Right hindlimb (tissue), 1 donor: Measurements from ENCODE around the gene MEMO1.
"Not testable (repeated sequence)": the region's sequence is repeated elsewhere in the genome, so short reads cannot be mapped to it uniquely, and the experiment has no call there.

Experiments used
- DNase-seq: peaks from one replicate; pipeline ENCODE4 v3.0.0-alpha.2; 2018

The MEMO1 gene

GRCh38 chr2:32010670-32011484 is at the start of gene MEMO1:
Gene MEMO1 (minus strand): TSS chr2:32011008. CDS start chr2:32010247, 761 bp downstream.
- DNase-seq: peak; percentile 96

- no peak for DNase-seq
Observed at GRCh38 chr2:32060266-32060665, 49.5 kb upstream of the MEMO1 start.

GRCh38 chr2:32058130-32058529 is 47.3 kb upstream of the MEMO1 start:
- DNase-seq: no peak

GRCh38 chr2:32054583-32054982 is 43.8 kb upstream of the MEMO1 start:
- not testable (repeated sequence) for DNase-seq

- no peak for DNase-seq
Observed at GRCh38 chr2:32051836-32052439, 41.1 kb upstream of the MEMO1 start.

GRCh38 chr2:32043561-32043960 is 32.8 kb upstream of the MEMO1 start:
- no peak for DNase-seq

- DNase-seq: peak; percentile 95
Observed at GRCh38 chr2:32039447-32040219, 28.8 kb upstream of the MEMO1 start, which contains the start of gene DPY30. Gene DPY30 (minus strand): TSS chr2:32039805. CDS start chr2:32039456, 349 bp downstream.

GRCh38 chr2:32034198-32034887 is 23.5 kb upstream of the MEMO1 start:
- not testable (repeated sequence) for DNase-seq

- not testable (repeated sequence) for DNase-seq
Observed at GRCh38 chr2:32018789-32019482, 8.1 kb upstream of the MEMO1 start.

- no peak for DNase-seq
Observed at GRCh38 chr2:32012872-32013271, 2.1 kb upstream of the MEMO1 start.

GRCh38 chr2:32011485-32011960 is 715 bp upstream of the MEMO1 start:
- no peak for DNase-seq

- not testable (repeated sequence) for DNase-seq
Observed at GRCh38 chr2:32010280-32010669, 533 bp downstream of the MEMO1 start.

- DNase-seq: peak; percentile 51
Observed at GRCh38 chr2:32009516-32010256, 1.1 kb downstream of the MEMO1 start.

GRCh38 chr2:32008805-32009515 is 1.8 kb downstream of the MEMO1 start:
- DNase-seq: peak; percentile 44

GRCh38 chr2:32007121-32007391 is 3.8 kb downstream of the MEMO1 start:
- no peak for DNase-seq

- no peak for DNase-seq
Observed at GRCh38 chr2:32005371-32005976, 5.3 kb downstream of the MEMO1 start.

GRCh38 chr2:32003791-32004190 is 7.0 kb downstream of the MEMO1 start:
- no peak for DNase-seq

GRCh38 chr2:32002406-32002805 is 8.4 kb downstream of the MEMO1 start:
- DNase-seq: no peak

- no peak for DNase-seq
Observed at GRCh38 chr2:31999438-31999837, 11.4 kb downstream of the MEMO1 start.

GRCh38 chr2:31998731-31999383 is 12.0 kb downstream of the MEMO1 start:
- no peak for DNase-seq
